ENCODE measurements around the gene C1QTNF9B.
A peak's percentile ranks its signal among the peaks of the same experiment; 100 is the strongest.

The C1QTNF9B gene

DNA sequence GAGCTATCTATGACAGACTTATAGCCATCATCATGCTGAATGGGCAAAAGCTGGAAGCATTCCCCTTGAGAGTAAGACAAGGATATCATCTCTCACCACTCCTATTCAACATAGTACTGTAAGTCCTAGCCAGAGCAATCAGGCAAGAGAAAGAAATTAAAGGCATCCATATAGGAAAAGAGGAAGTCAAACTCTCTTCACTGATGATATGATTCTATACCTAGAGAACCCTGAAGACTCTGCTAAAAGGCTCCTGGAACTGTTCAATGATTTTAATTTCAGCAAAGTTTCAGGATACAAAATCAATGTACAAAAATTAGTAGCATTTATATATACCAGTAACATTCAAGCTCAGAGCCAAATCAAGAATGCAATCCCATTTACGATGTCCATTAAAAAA lies 21.7 kb upstream of the C1QTNF9B start:
- Histone ChIP-seq H3K36me3 (ENCODE audit: control insufficient read depth, insufficient read depth, low read length) (no peaks in the 10 kb centered on the region), H3K27me3 (ENCODE audit: control insufficient read depth, insufficient read depth, low read length) (no peaks in the 10 kb centered on the region), H3K9me3 (ENCODE audit: control insufficient read depth, insufficient read depth, low read length) (no peaks in the 10 kb centered on the region), H3K27ac (ENCODE audit: low read length) (no peak overlapping the region), H3K4me3 (ENCODE audit: low read length) (no peak overlapping the region), H3K4me1 (ENCODE audit: control insufficient read depth, insufficient read depth, low read length) (no peaks in the 10 kb centered on the region)
- no CpG with 5 or more reads among the region's 1 CpG for WGBS (ENCODE audit: insufficient coverage, insufficient read length)
- no peak for DNase-seq (ENCODE audit: low read depth, low spot score)

GRCh38 chr13:23918208-23918607 lies 20.9 kb upstream of the C1QTNF9B start:
- H3K36me3 ChIP-seq (ENCODE audit: control insufficient read depth, insufficient read depth, low read length): no peaks in the 10 kb centered on the region
- no peak for DNase-seq (ENCODE audit: low read depth, low spot score)
- WGBS (ENCODE audit: insufficient coverage, insufficient read length): no CpG with 5 or more reads among the region's 2 CpGs
- no peaks in the 10 kb centered on the region for H3K4me1 ChIP-seq (ENCODE audit: control insufficient read depth, insufficient read depth, low read length)
- H3K4me3 ChIP-seq (ENCODE audit: low read length): no peak overlapping the region
- no peak overlapping the region for H3K27ac ChIP-seq (ENCODE audit: low read length)
- no peaks in the 10 kb centered on the region for H3K9me3 ChIP-seq (ENCODE audit: control insufficient read depth, insufficient read depth, low read length)
- H3K27me3 ChIP-seq (ENCODE audit: control insufficient read depth, insufficient read depth, low read length): no peaks in the 10 kb centered on the region

DNA sequence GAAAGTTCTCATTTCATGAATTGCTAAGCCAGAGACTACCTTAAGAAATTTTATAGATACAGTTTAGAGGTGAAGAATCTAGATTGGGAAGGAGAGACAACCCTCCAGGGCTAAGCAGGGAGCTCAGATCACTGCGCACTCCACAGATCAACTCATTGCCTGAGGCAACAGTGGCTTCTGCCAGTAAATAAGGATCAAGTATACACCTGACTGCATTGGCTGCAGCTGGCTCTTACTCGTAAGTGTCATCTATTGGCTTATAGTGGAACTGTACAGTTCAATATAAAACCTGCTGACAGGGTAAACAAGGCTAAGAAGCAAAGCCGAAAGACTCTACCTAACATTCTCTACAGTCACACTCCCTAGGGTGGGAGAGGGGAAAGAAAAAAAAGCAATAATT lies 18.0 kb upstream of the C1QTNF9B start:
- H3K27me3 ChIP-seq (ENCODE audit: control insufficient read depth, insufficient read depth, low read length): no peaks in the 10 kb centered on the region
- H3K4me3 ChIP-seq (ENCODE audit: low read length): no peak overlapping the region
- H3K27ac ChIP-seq (ENCODE audit: low read length): no peak overlapping the region
- H3K4me1 ChIP-seq (ENCODE audit: control insufficient read depth, insufficient read depth, low read length): no peaks in the 10 kb centered on the region
- DNase-seq (ENCODE audit: low read depth, low spot score): no peak
- H3K36me3 ChIP-seq (ENCODE audit: control insufficient read depth, insufficient read depth, low read length): no peaks in the 10 kb centered on the region
- WGBS (ENCODE audit: insufficient coverage, insufficient read length): no CpG with 5 or more reads among the region's 3 CpGs
- no peaks in the 10 kb centered on the region for H3K9me3 ChIP-seq (ENCODE audit: control insufficient read depth, insufficient read depth, low read length)

- DNase-seq (ENCODE audit: low read depth, low spot score): no peak
- no peaks in the 10 kb centered on the region for H3K27me3 ChIP-seq (ENCODE audit: control insufficient read depth, insufficient read depth, low read length)
- H3K36me3 ChIP-seq (ENCODE audit: control insufficient read depth, insufficient read depth, low read length): no peaks in the 10 kb centered on the region
- no peaks in the 10 kb centered on the region for H3K4me1 ChIP-seq (ENCODE audit: control insufficient read depth, insufficient read depth, low read length)
- no peaks in the 10 kb centered on the region for H3K9me3 ChIP-seq (ENCODE audit: control insufficient read depth, insufficient read depth, low read length)
- WGBS (ENCODE audit: insufficient coverage, insufficient read length): 100% methylated on average over 1 of the region's 1 CpG
- no peak overlapping the region for H3K27ac ChIP-seq (ENCODE audit: low read length)
- H3K4me3 ChIP-seq (ENCODE audit: low read length): no peak overlapping the region
These were observed 15.2 kb upstream of the C1QTNF9B start for GRCh38 chr13:23912469-23912868.

DNA sequence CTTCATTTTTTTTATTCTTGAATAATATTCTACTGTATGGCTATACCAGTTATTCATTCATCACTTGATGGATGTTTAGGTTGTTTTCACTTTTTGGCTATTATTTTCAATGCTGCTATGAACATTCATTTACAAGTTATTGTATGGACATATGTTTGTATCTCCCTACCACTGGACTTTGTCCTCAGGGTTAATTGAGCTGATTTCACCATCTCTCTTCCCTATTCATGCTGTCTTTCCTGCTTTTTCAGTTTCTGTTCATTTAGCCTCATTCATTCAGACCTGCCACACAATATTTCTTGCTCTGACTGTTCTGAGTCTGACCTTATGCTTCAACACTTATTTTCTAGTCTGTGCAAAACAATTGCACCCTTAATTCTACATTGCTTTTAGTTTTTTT lies 12.3 kb upstream of the C1QTNF9B start:
- DNase-seq (ENCODE audit: low read depth, low spot score): no peak
- no peaks in the 10 kb centered on the region for H3K4me1 ChIP-seq (ENCODE audit: control insufficient read depth, insufficient read depth, low read length)
- H3K27me3 ChIP-seq (ENCODE audit: control insufficient read depth, insufficient read depth, low read length): no peaks in the 10 kb centered on the region
- H3K9me3 ChIP-seq (ENCODE audit: control insufficient read depth, insufficient read depth, low read length): no peaks in the 10 kb centered on the region
- no peak overlapping the region for H3K27ac ChIP-seq (ENCODE audit: low read length)
- H3K4me3 ChIP-seq (ENCODE audit: low read length): no peak overlapping the region
- no peaks in the 10 kb centered on the region for H3K36me3 ChIP-seq (ENCODE audit: control insufficient read depth, insufficient read depth, low read length)

- H3K27ac ChIP-seq (ENCODE audit: low read length): no peak overlapping the region
- no peaks in the 10 kb centered on the region for H3K36me3 ChIP-seq (ENCODE audit: control insufficient read depth, insufficient read depth, low read length)
- no peak for DNase-seq (ENCODE audit: low read depth, low spot score)
- no CpG with 5 or more reads among the region's 2 CpGs for WGBS (ENCODE audit: insufficient coverage, insufficient read length)
- no peak overlapping the region for H3K4me3 ChIP-seq (ENCODE audit: low read length)
- H3K9me3 ChIP-seq (ENCODE audit: control insufficient read depth, insufficient read depth, low read length): no peaks in the 10 kb centered on the region
- no peaks in the 10 kb centered on the region; the same call in 1 of the 2 replicates for H3K27me3 ChIP-seq (ENCODE audit: control insufficient read depth, insufficient read depth, low read length)
- 0 out of 2 replicates have a peak, but pooled peaks cover 2% of the 10 kb centered on the region for H3K4me1 ChIP-seq (ENCODE audit: control insufficient read depth, insufficient read depth, low read length)
These were observed 8.5 kb upstream of the C1QTNF9B start for GRCh38 chr13:23905766-23906165.

DNA sequence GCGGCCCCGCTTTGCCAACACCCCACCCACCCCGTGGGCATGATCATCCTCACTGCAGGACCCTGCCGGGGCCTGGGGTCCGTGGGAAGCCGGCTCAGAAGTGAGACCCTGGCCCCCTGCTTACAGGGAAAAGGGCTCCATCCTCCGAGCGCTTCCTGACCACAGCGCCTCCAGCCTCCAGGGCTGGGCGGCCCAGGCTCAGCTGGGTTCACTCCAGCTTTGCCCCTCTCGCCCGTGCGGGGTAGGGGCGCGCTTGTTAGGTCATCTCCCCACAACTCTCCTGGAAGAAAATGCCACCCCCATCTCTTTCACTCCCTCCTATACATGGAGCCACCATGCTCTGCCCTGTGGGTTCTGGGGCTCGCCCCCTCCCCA lies 6.6 kb upstream of the C1QTNF9B start:
- H3K27me3 ChIP-seq (ENCODE audit: control insufficient read depth, insufficient read depth, low read length): no peaks in the 10 kb centered on the region; the same call in 1 of the 2 replicates
- H3K4me3 ChIP-seq (ENCODE audit: low read length): peak overlapping the region; percentile 58; the same call in 1 of the 2 replicates
- 0 out of 2 replicates have a peak, but pooled peaks cover 2% of the 10 kb centered on the region for H3K4me1 ChIP-seq (ENCODE audit: control insufficient read depth, insufficient read depth, low read length)
- no peaks in the 10 kb centered on the region for H3K36me3 ChIP-seq (ENCODE audit: control insufficient read depth, insufficient read depth, low read length)
- no peaks in the 10 kb centered on the region for H3K9me3 ChIP-seq (ENCODE audit: control insufficient read depth, insufficient read depth, low read length)
- no peak overlapping the region for H3K27ac ChIP-seq (ENCODE audit: low read length)
- WGBS (ENCODE audit: insufficient coverage, insufficient read length): no CpG with 5 or more reads among the region's 16 CpGs
- no peak for DNase-seq (ENCODE audit: low read depth, low spot score)

- peak overlapping the region; percentile 58; the same call in 1 of the 2 replicates for H3K4me3 ChIP-seq (ENCODE audit: low read length)
- no peaks in the 10 kb centered on the region; the same call in 1 of the 2 replicates for H3K27me3 ChIP-seq (ENCODE audit: control insufficient read depth, insufficient read depth, low read length)
- no CpG with 5 or more reads among the region's 67 CpGs for WGBS (ENCODE audit: insufficient coverage, insufficient read length)
These were observed 5.9 kb upstream of the C1QTNF9B start for GRCh38 chr13:23902975-23903905.

GRCh38 chr13:23901365-23901764 lies 4.1 kb upstream of the C1QTNF9B start:
- no peak overlapping the region for H3K4me3 ChIP-seq (ENCODE audit: low read length)
- WGBS (ENCODE audit: insufficient coverage, insufficient read length): no CpG with 5 or more reads among the region's 4 CpGs
- no peaks in the 10 kb centered on the region; the same call in 1 of the 2 replicates for H3K27me3 ChIP-seq (ENCODE audit: control insufficient read depth, insufficient read depth, low read length)
- DNase-seq (ENCODE audit: low read depth, low spot score): no peak
- no peak overlapping the region for H3K27ac ChIP-seq (ENCODE audit: low read length)
- H3K36me3 ChIP-seq (ENCODE audit: control insufficient read depth, insufficient read depth, low read length): no peaks in the 10 kb centered on the region
- no peaks in the 10 kb centered on the region for H3K9me3 ChIP-seq (ENCODE audit: control insufficient read depth, insufficient read depth, low read length)
- 0 out of 2 replicates have a peak, but pooled peaks cover 2% of the 10 kb centered on the region for H3K4me1 ChIP-seq (ENCODE audit: control insufficient read depth, insufficient read depth, low read length)

More at GRCh38 chr13:23902975-23903905, 5.9 kb upstream of the C1QTNF9B start:
- H3K9me3 ChIP-seq (ENCODE audit: control insufficient read depth, insufficient read depth, low read length): no peaks in the 10 kb centered on the region
- no peak overlapping the region for H3K27ac ChIP-seq (ENCODE audit: low read length)
- no peak for DNase-seq (ENCODE audit: low read depth, low spot score)
- H3K36me3 ChIP-seq (ENCODE audit: control insufficient read depth, insufficient read depth, low read length): no peaks in the 10 kb centered on the region
- H3K4me1 ChIP-seq (ENCODE audit: control insufficient read depth, insufficient read depth, low read length): 0 out of 2 replicates have a peak, but pooled peaks cover 2% of the 10 kb centered on the region

DNA sequence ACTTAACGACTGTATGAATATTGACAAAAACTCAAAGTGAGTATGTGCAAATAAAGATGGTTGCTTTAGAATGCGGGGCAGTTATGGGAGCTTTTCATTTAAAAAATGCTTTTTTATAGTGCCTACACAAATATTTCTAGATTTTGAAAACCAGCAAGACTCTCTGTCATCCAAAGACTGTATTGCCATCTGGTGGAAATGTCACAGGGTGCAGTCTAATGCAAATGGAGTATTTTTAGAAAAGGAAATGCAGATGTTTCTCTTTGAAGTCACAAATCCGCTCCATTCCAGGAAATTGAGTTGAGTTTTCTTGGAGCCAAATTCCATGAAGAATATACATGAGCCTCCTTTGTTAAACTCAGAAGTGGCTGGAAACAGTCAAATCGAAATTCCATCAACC lies 2.3 kb upstream of the C1QTNF9B start:
- no CpG with 5 or more reads among the region's 4 CpGs for WGBS (ENCODE audit: insufficient coverage, insufficient read length)

More for the DNA sequence above, 2.3 kb upstream of the C1QTNF9B start:
- Histone ChIP-seq H3K9me3 (ENCODE audit: control insufficient read depth, insufficient read depth, low read length) (no peaks in the 10 kb centered on the region), H3K27ac (ENCODE audit: low read length) (no peak overlapping the region), H3K36me3 (ENCODE audit: control insufficient read depth, insufficient read depth, low read length) (no peaks in the 10 kb centered on the region), H3K4me3 (ENCODE audit: low read length) (no peak overlapping the region), H3K27me3 (ENCODE audit: control insufficient read depth, insufficient read depth, low read length) (no peaks in the 10 kb centered on the region; the same call in 1 of the 2 replicates), H3K4me1 (ENCODE audit: control insufficient read depth, insufficient read depth, low read length) (0 out of 2 replicates have a peak, but pooled peaks cover 2% of the 10 kb centered on the region)
- no peak for DNase-seq (ENCODE audit: low read depth, low spot score)
